Thyroid gland (tissue), 4 donors: ENCODE data around the gene GMEB2. TPM values are rescaled to one million over a fixed set of nuclear protein-coding genes. Genes with fewer than 3 reads are reported as not detected.

Experiments used
- DNase-seq, 2 donors: peaks; one replicate each; pipeline ENCODE4 v3.0.0-alpha.2; 2019
- H3K27ac ChIP-seq, 3 donors: fragments of 200-600 bp; sonication (generic); 1 replicate in 2 of 3; 2 replicates in 1 of 3; pipeline ENCODE4 v1.5.1; 2016 to 2019; ENCODE audit warnings: mild to moderate bottlenecking in 1 of 3, moderate library complexity in 1 of 3
- H3K27me3 ChIP-seq: fragments of 200-600 bp; sonication (generic); one replicate; pipeline ENCODE4 v1.5.1; 2019
- H3K36me3 ChIP-seq, 2 donors: fragments of 200-600 bp; sonication (generic); one replicate each; pipeline ENCODE4 v1.5.1; 2016 to 2019
- H3K4me1 ChIP-seq, 2 donors: fragments of 200-600 bp; sonication (generic); one replicate each; pipeline ENCODE4 v1.5.1; 2017 to 2019
- H3K4me3 ChIP-seq, 3 donors: fragments of 200-600 bp; sonication (generic); replicated peaks in 1 of 3; 1 replicate in 2 of 3; 2 replicates in 1 of 3; pipeline ENCODE4 v1.5.1; 2016; ENCODE audit warnings: mild to moderate bottlenecking in 1 of 3
- H3K9me3 ChIP-seq: fragments of 200-600 bp; sonication (generic); one replicate; pipeline ENCODE4 v1.5.1; 2017
- POLR2A ChIP-seq, 2 donors: fragments of 450-650 bp; IDR thresholded peaks; one replicate each; pipeline ENCODE4 v1.6.1; 2017; ENCODE audit warnings: antibody characterized with exemption in 2 of 2, mild to moderate bottlenecking in 2 of 2, moderate library complexity in 1 of 2
- WGBS, 2 donors: methylation state at CpG; one replicate each; pipeline ENCODE4 v1.1.5; 2017; 5-methylcytosine and 5-hydroxymethylcytosine counted together
- intact Hi-C: fragments of 100-400 bp; cut with DNase I; formaldehyde crosslinking; loops from one replicate; pipeline ENCODE4 v1.15.1; 2023
- total RNA-seq, 4 donors: library from RNA; depleted of rRNA; stranded (reverse); fragments of >200 nt; gene quantifications; one replicate each; pipeline ENCODE4 v1.2.3, GENCODE V29; 2016
- TF ChIP-seq, protein P1 (sequence below), 6 experiments: fragments of 200-600 bp in 3 of 6; fragments of 450-650 bp in 3 of 6; sonication (generic) in 3 of 6; IDR thresholded peaks; one replicate each; pipeline ENCODE4 v1.5.1; 2016 to 2019; ENCODE audit warnings: antibody characterized with exemption in 6 of 6, mild to moderate bottlenecking in 2 of 6, inconsistent platforms in 1 of 6, moderate library complexity in 1 of 6

Gene GMEB2
- total RNA-seq, 4 donors from 2014 or later = 23.1 to 34.9 (median 29.9) TPM

DNA sequence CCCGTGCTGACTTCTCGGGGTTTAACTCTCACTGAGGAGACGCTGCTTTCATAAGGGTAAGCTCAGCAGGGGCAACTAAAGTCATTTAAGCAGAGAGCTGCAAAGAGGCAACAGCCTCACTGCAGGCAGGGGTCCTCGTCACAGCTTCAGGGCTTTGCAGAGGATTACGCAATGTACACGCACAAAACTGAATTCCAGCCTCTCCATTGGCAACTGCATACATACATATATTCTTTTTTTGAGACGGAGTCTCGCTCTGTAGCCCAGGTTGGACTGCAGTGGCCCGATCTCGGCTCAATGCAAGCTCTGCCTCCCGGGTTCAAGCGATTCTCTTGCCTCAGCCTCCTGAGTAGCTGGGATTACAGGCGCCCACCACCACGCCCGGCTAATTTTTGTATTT is 2.4 kb downstream of the GMEB2 start:
- no peaks in the 10 kb centered on the region for H3K9me3 ChIP-seq
- H3K27me3 ChIP-seq = no peaks in the 10 kb centered on the region
- 87 to 91% methylated on average over 15 of the region's 15 CpGs for WGBS, 2 donors
- peaks cover 42 to 60% of the 10 kb centered on the region in 2 donors for H3K4me1 ChIP-seq
- no peak overlapping the region for H3K4me3 ChIP-seq
- TF ChIP-seq, protein P1, sequence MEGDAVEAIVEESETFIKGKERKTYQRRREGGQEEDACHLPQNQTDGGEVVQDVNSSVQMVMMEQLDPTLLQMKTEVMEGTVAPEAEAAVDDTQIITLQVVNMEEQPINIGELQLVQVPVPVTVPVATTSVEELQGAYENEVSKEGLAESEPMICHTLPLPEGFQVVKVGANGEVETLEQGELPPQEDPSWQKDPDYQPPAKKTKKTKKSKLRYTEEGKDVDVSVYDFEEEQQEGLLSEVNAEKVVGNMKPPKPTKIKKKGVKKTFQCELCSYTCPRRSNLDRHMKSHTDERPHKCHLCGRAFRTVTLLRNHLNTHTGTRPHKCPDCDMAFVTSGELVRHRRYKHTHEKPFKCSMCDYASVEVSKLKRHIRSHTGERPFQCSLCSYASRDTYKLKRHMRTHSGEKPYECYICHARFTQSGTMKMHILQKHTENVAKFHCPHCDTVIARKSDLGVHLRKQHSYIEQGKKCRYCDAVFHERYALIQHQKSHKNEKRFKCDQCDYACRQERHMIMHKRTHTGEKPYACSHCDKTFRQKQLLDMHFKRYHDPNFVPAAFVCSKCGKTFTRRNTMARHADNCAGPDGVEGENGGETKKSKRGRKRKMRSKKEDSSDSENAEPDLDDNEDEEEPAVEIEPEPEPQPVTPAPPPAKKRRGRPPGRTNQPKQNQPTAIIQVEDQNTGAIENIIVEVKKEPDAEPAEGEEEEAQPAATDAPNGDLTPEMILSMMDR (IDR thresholded peaks at IDR 0.05) = no peak
- no peak for TF ChIP-seq POLR2A (IDR thresholded peaks at IDR 0.05)
- peak overlapping the region in 1 of 3 donors; percentile 96 for H3K27ac ChIP-seq
- no peak for DNase-seq
- intact Hi-C loops = no loop called here
- no peaks in the 10 kb centered on the region for H3K36me3 ChIP-seq

DNA sequence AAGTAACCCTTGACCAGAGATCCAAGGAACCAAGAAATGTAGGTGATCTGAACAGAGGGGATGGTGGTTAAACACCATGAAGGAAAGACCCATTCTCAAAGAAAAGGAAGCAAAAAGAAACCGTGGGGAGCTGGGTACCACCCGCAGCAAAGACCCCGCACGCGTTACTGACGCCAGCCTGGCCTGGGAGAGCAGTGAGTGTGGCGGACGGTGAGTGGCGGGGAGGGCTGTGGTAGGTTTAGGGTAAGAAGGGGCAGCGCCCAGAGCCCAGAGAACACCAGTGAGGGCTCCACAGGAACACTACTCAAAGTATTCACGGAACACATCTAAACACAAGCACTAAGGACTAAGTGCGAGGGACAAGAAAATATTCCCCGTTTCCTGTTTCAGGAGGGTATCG is 4.2 kb downstream of the GMEB2 start:
- Histone ChIP-seq H3K36me3 (no peaks in the 10 kb centered on the region), H3K4me1 (peaks cover 49 to 61% of the 10 kb centered on the region in 2 donors), H3K4me3 (no peak overlapping the region), H3K27ac (peak overlapping the region in 2 of 3 donors; percentile 89), H3K27me3 (no peaks in the 10 kb centered on the region), H3K9me3 (no peaks in the 10 kb centered on the region)
- TF ChIP-seq POLR2A (IDR thresholded peaks at IDR 0.05) = no peak
- TF ChIP-seq, protein P1 (IDR thresholded peaks at IDR 0.05) = no peak
- no peak for DNase-seq
- intact Hi-C loops = no loop called here
- 95 to 96% methylated on average over 14 of the region's 14 CpGs for WGBS, 2 donors

DNA sequence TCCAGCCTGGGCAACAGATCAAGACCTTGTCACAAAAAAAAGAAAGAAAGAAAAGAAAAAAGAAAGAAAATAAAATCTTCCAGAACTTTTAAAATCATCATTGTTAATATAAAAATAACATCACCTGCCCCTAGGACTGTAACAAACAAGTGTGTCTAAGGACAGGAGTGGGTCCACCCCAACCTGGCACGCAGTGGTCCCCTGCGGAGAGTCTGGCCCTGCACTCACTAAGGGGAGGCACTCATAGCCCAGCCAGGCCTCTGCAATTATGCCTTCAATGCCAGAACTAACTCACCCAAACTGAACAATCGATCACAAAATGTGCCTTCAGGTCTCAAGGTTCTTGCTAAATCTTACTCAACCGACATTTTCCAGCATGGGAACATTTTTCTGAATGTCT is 4.8 kb downstream of the GMEB2 start:
- 76 to 90% methylated on average over 4 of the region's 4 CpGs for WGBS, 2 donors
- peaks cover 55 to 67% of the 10 kb centered on the region in 2 donors for H3K4me1 ChIP-seq
- H3K27ac ChIP-seq = peak overlapping the region in 2 of 3 donors; percentile 89
- intact Hi-C loops = no loop called here
- no peak overlapping the region for H3K4me3 ChIP-seq
- H3K9me3 ChIP-seq = no peaks in the 10 kb centered on the region
- DNase-seq = no peak
- no peaks in the 10 kb centered on the region for H3K36me3 ChIP-seq
- no peaks in the 10 kb centered on the region for H3K27me3 ChIP-seq
- TF ChIP-seq POLR2A (IDR thresholded peaks at IDR 0.05) = no peak
- TF ChIP-seq, protein P1 (IDR thresholded peaks at IDR 0.05) = no peak

DNA sequence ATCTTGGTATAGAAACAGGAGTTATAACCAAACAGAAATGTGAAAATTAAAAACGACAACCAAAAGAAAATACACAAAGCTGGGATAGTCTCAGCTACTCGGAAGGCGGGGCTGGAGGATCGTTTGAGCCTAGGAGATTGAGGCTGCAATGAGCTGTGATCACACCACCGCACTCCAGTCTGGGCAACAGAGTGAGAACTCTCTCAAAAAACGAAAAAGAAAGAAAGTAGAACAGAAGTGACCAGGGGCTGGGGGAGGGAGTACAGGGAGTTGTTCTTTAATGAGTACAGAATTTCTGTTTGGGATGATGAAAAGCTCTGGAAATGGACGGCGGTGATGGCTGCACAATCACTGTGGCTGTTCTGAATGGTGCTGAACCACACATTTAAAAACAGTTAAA is 5.9 kb downstream of the GMEB2 start:
- H3K9me3 ChIP-seq = no peaks in the 10 kb centered on the region
- no peaks in the 10 kb centered on the region for H3K27me3 ChIP-seq
- no peaks in the 10 kb centered on the region for H3K36me3 ChIP-seq
- 36 to 37% methylated on average over 8 of the region's 8 CpGs for WGBS, 2 donors
- H3K27ac ChIP-seq = peak overlapping the region; percentile 81 to 89 (median 89)
- TF ChIP-seq, protein P1 (IDR thresholded peaks at IDR 0.05) = no peak
- peak in 1 of 2 donors; percentile 50 for TF ChIP-seq POLR2A (IDR thresholded peaks at IDR 0.05)
- no peak overlapping the region for H3K4me3 ChIP-seq
- peaks cover 53 to 76% of the 10 kb centered on the region in 2 donors for H3K4me1 ChIP-seq
- DNase-seq = peak; percentile 77 to 79
- intact Hi-C loops = no loop called here

DNA sequence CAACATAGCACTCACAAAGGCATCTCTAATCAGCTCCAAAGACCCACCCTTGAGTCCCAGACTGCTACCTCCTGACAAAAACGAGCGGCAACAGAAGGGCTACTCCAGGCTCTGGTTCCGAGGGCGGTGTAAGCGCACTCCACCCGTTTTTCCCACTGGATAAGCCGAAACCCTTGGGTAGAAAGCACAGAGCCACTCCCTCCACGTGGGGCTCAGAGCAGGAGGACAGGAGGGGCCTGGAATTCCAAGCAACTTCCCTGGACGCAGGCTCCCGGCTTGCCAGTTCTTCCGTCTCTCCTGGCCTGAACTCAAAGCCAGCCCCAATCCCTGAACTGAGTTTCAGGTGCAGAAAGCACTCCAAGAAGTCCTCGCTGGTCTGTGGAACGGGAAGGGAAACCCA is 7.4 kb downstream of the GMEB2 start:
- H3K4me3 ChIP-seq = no peak overlapping the region
- peak; percentile 65 to 75 for DNase-seq
- peak overlapping the region; percentile 81 to 89 (median 89) for H3K27ac ChIP-seq
- intact Hi-C loops = no loop called here
- 24 to 53% methylated on average over 7 to 13 of the region's 13 CpGs for WGBS, 2 donors
- no peaks in the 10 kb centered on the region for H3K9me3 ChIP-seq
- H3K27me3 ChIP-seq = no peaks in the 10 kb centered on the region
- peaks cover 54 to 67% of the 10 kb centered on the region in 2 donors for H3K4me1 ChIP-seq
- peak in 1 of 2 donors; percentile 41 for TF ChIP-seq POLR2A (IDR thresholded peaks at IDR 0.05)
- TF ChIP-seq, protein P1 (IDR thresholded peaks at IDR 0.05) = no peak
- H3K36me3 ChIP-seq = no peaks in the 10 kb centered on the region
